GM12878 (cell line): ENCODE results near the gene ORAI3.

Experiments used
- BHLHE40 ChIP-seq, 2 experiments: fragments of 450-650 bp in 1 of 2; IDR thresholded peaks; 2 replicates each; pipeline ENCODE4 v1.6.1; 2011 to 2017; ENCODE audit warnings: low read depth in 2 of 2, borderline replicate concordance in 1 of 2, improper control_type of control experiment in 1 of 2, low read length in 1 of 2, mild to moderate bottlenecking in 1 of 2
- NR2C1 ChIP-seq: fragments of 450-650 bp; IDR thresholded peaks from 2 replicates; pipeline ENCODE4 v1.6.1; 2017; ENCODE audit warnings: antibody characterized with exemption, mild to moderate bottlenecking, moderate library complexity
- TF ChIP-seq, protein P1 (sequence below), 3 experiments: IDR thresholded peaks in 2 of 3; conservative IDR thresholded peaks in 1 of 3; 2 replicates each; pipeline ENCODE4 v1.5.1; 2011; ENCODE audit warnings: low read depth in 3 of 3, low read length in 3 of 3, mild to moderate bottlenecking in 3 of 3, control low read depth in 2 of 3, moderate library complexity in 2 of 3, inconsistent platforms in 1 of 3, mixed read lengths in 1 of 3; ENCODE audit not compliant: control insufficient read depth in 2 of 3, insufficient read depth in 1 of 3; ENCODE audit errors: extremely low read depth in 1 of 3

DNA sequence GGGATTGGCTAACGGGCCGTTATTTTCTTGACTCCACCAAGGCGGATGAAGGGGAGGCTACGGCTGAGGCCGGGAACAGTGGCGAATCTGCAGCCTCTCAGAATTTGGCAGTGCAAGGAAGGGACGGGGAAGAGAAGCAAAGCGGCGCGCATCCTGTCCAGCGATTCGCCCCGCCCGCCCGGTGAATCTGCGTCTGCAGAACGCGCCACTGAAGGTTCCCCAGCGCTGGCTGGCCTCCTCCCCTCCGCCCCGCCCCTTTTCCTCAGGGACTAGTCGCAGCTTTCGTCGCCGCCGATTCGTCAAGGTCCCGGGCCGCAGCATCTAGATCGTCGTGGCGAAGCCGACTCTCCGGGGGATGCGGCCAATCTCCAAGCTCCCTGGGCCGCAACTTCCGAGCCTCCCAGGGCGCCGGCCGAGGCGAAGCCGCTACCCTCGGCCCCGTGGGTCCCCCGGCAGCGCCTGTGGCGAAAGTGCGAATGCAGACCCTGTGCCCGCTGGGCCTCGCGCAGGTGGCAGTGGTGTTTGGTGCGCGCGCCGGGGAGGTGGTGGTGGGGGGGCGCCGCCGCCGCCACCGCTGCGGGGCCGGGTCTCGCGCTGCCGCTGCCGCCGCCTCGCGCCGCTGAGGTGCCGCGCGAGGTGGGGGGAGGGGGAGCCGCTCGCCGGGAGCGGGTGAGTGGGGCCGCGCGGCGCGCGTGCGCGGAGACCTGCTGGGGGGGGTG is 8.7 kb downstream of the ORAI3 start, which contains the start of gene SETD1A:
- TF ChIP-seq, protein P1, sequence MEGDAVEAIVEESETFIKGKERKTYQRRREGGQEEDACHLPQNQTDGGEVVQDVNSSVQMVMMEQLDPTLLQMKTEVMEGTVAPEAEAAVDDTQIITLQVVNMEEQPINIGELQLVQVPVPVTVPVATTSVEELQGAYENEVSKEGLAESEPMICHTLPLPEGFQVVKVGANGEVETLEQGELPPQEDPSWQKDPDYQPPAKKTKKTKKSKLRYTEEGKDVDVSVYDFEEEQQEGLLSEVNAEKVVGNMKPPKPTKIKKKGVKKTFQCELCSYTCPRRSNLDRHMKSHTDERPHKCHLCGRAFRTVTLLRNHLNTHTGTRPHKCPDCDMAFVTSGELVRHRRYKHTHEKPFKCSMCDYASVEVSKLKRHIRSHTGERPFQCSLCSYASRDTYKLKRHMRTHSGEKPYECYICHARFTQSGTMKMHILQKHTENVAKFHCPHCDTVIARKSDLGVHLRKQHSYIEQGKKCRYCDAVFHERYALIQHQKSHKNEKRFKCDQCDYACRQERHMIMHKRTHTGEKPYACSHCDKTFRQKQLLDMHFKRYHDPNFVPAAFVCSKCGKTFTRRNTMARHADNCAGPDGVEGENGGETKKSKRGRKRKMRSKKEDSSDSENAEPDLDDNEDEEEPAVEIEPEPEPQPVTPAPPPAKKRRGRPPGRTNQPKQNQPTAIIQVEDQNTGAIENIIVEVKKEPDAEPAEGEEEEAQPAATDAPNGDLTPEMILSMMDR (IDR thresholded peaks at IDR 0.05 in 2 of 3, conservative IDR thresholded peaks at IDR 0.05 in 1 of 3; ENCODE audit: control insufficient read depth in 2 of 3, extremely low read depth in 1 of 3, insufficient read depth in 1 of 3, low read depth in 3 of 3, low read length in 3 of 3), result no peak
- TF ChIP-seq BHLHE40 (IDR thresholded peaks at IDR 0.05; ENCODE audit: borderline replicate concordance in 1 of 2, low read depth in 2 of 2, low read length in 1 of 2) (peak; percentile 32 to 71; a peak in 1 of 4 replicates), NR2C1 (peak; percentile 65)
